Panc1 (cell line): Measurements from ENCODE around the gene RBM23.

ENCODE experiments used
- CTCF ChIP-seq: fragments of 450-650 bp; IDR thresholded peaks from 2 replicates; pipeline ENCODE4 v1.5.1; 2017; ENCODE audit warnings: mild to moderate bottlenecking
- POLR2AphosphoS5 ChIP-seq: IDR thresholded peaks from 2 replicates; pipeline ENCODE4 v1.6.1; 2012; ENCODE audit warnings: mild to moderate bottlenecking, low read depth, low read length, moderate library complexity
- SIN3A ChIP-seq: IDR thresholded peaks from 2 replicates; pipeline ENCODE4 v1.6.1; 2012; ENCODE audit warnings: low read depth, mild to moderate bottlenecking, low read length, moderate library complexity, borderline replicate concordance; ENCODE audit not compliant: insufficient read depth
- TF ChIP-seq, protein P1 (sequence below), 2 experiments: IDR thresholded peaks; 2 replicates each; pipeline ENCODE4 v1.6.1; 2011 to 2012; ENCODE audit warnings: low read depth in 2 of 2, control low read depth in 1 of 2, low read length in 1 of 2, mild to moderate bottlenecking in 1 of 2, moderate library complexity in 1 of 2; ENCODE audit not compliant: insufficient read depth in 1 of 2

- TF ChIP-seq CTCF, result no peak
- TF ChIP-seq POLR2AphosphoS5, result no peak
- TF ChIP-seq, protein P1, sequence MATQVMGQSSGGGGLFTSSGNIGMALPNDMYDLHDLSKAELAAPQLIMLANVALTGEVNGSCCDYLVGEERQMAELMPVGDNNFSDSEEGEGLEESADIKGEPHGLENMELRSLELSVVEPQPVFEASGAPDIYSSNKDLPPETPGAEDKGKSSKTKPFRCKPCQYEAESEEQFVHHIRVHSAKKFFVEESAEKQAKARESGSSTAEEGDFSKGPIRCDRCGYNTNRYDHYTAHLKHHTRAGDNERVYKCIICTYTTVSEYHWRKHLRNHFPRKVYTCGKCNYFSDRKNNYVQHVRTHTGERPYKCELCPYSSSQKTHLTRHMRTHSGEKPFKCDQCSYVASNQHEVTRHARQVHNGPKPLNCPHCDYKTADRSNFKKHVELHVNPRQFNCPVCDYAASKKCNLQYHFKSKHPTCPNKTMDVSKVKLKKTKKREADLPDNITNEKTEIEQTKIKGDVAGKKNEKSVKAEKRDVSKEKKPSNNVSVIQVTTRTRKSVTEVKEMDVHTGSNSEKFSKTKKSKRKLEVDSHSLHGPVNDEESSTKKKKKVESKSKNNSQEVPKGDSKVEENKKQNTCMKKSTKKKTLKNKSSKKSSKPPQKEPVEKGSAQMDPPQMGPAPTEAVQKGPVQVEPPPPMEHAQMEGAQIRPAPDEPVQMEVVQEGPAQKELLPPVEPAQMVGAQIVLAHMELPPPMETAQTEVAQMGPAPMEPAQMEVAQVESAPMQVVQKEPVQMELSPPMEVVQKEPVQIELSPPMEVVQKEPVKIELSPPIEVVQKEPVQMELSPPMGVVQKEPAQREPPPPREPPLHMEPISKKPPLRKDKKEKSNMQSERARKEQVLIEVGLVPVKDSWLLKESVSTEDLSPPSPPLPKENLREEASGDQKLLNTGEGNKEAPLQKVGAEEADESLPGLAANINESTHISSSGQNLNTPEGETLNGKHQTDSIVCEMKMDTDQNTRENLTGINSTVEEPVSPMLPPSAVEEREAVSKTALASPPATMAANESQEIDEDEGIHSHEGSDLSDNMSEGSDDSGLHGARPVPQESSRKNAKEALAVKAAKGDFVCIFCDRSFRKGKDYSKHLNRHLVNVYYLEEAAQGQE (IDR thresholded peaks at IDR 0.05; ENCODE audit: insufficient read depth in 1 of 2, low read depth in 2 of 2, low read length in 1 of 2), result no peak
- no peak for TF ChIP-seq SIN3A
These were observed 20.5 kb downstream of the RBM23 start for GRCh38 chr14:22898302-22899090.
